ENCODE measurements around the gene SGK1.
"Not testable (repeated sequence)": the region's sequence is repeated elsewhere in the genome, so short reads cannot be mapped to it uniquely, and the experiment has no call there.

Gene SGK1

GRCh38 chr6:134255280-134255679 lies 62.6 kb downstream of the SGK1 start:
- DNase-seq, result not testable (repeated sequence)

GRCh38 chr6:134254118-134254517 lies 63.8 kb downstream of the SGK1 start:
- no peak for DNase-seq

- peak in 27 of 51 donors; percentile 12 to 67 (median 37) for DNase-seq
Observed at GRCh38 chr6:134253681-134254080, 64.2 kb downstream of the SGK1 start.

GRCh38 chr6:134251320-134251719 lies 66.6 kb downstream of the SGK1 start:
- no peak for DNase-seq

GRCh38 chr6:134250776-134251175 lies 67.1 kb downstream of the SGK1 start:
- no peak for DNase-seq

GRCh38 chr6:134249759-134250602 lies 67.9 kb downstream of the SGK1 start:
- no peak for DNase-seq

GRCh38 chr6:134249239-134249758 lies 68.6 kb downstream of the SGK1 start:
- DNase-seq, result peak in 13 of 51 donors; percentile 1 to 66 (median 21)

- DNase-seq, result no peak
Observed at GRCh38 chr6:134247844-134248580, 69.9 kb downstream of the SGK1 start.

GRCh38 chr6:134247231-134247833 lies 70.6 kb downstream of the SGK1 start:
- no peak for DNase-seq

GRCh38 chr6:134245706-134246105 lies 72.2 kb downstream of the SGK1 start:
- no peak for DNase-seq

GRCh38 chr6:134245041-134245440 lies 72.9 kb downstream of the SGK1 start:
- DNase-seq, result no peak

- peak in 10 of 51 donors; percentile 3 to 32 (median 13) for DNase-seq
Observed at GRCh38 chr6:134240665-134241431, 77.1 kb downstream of the SGK1 start.

- DNase-seq, result peak in 2 of 51 donors; percentile 12 to 19
Observed at GRCh38 chr6:134238960-134239795, 78.7 kb downstream of the SGK1 start.

GRCh38 chr6:134238006-134238405 lies 79.9 kb downstream of the SGK1 start:
- no peak for DNase-seq

GRCh38 chr6:134235937-134236751 lies 81.8 kb downstream of the SGK1 start:
- no peak for DNase-seq

- not testable (repeated sequence) for DNase-seq
Observed at GRCh38 chr6:134235334-134235733, 82.6 kb downstream of the SGK1 start.

GRCh38 chr6:134233180-134233955 lies 84.5 kb downstream of the SGK1 start:
- no peak for DNase-seq

GRCh38 chr6:134230940-134231339 lies 87.0 kb downstream of the SGK1 start:
- DNase-seq, result no peak
